A549 (cell line): ENCODE results near the gene JAGN1. TPM values are rescaled to one million over a fixed set of nuclear protein-coding genes. Genes with fewer than 3 reads are reported as not detected.
A peak's percentile ranks its signal among the peaks of the same experiment; 100 is the strongest.
"Not testable (repeated sequence)": the region's sequence is repeated elsewhere in the genome, so short reads cannot be mapped to it uniquely, and the experiment has no call there.

ENCODE experiments used
- ATAC-seq, 2 experiments: fragments of 200-7000 bp in 1 of 2; fragments of >200 bp in 1 of 2; cut with Nextera tagmentation in 1 of 2; cut with Tn5 transposase in 1 of 2; 3 replicates each; pipeline versions ENCODE4 v1.8.0 to v1.9.1; 2018 to 2020; ENCODE audit warnings: mild to moderate bottlenecking in 1 of 2, moderate library complexity in 1 of 2
- CTCF ChIA-PET: fragments of 300-600 bp; sonication (Branson Sonifier 250); formaldehyde crosslinking; extraction: SDS; loops from one replicate; lab custom pipeline; 2021; ENCODE audit warnings: antibody characterized with exemption, inconsistent platforms; lab: Yijun Ruan, JAX
- POLR2A ChIA-PET: fragments of 350-600 bp; formaldehyde crosslinking; extraction: SDS; loops from one replicate; lab custom pipeline; 2021; ENCODE audit warnings: antibody characterized with exemption, inconsistent platforms; lab: Yijun Ruan, JAX
- DNase-seq, 2 experiments: peaks; one replicate each; pipeline versions ENCODE4 v3.0.0 to v3.0.0-alpha.2; 2011 to 2016; ENCODE audit warnings: low read depth in 1 of 2, low spot score in 1 of 2
- FAIRE-seq: peaks from 2 replicates; lab custom pipeline; 2011; peaks lifted over from hg19 to GRCh38; lab: Jason Lieb, UNC
- H3K27ac ChIP-seq, 2 experiments: fragments of >200 bp; sonication (Bioruptor Twin); formaldehyde crosslinking; 3 replicates each; pipeline ENCODE4 v1.5.1; 2016 to 2017
- H3K4me1 ChIP-seq: fragments of >200 bp; sonication (Bioruptor Twin); formaldehyde crosslinking; 3 replicates; pipeline ENCODE4 v1.6.1; 2016
- H3K4me2 ChIP-seq: fragments of >200 bp; sonication (Bioruptor Twin); formaldehyde crosslinking; 3 replicates; pipeline ENCODE4 v1.6.1; 2016
- H3K4me3 ChIP-seq: fragments of >200 bp; sonication (Bioruptor Twin); formaldehyde crosslinking; 3 replicates; pipeline ENCODE4 v1.5.1; 2016
- H3K9me3 ChIP-seq: fragments of >200 bp; sonication (Bioruptor Twin); formaldehyde crosslinking; 3 replicates; pipeline ENCODE4 v1.6.1; 2016
- ATOH8 ChIP-seq: fragments of 250-450 bp; sonication (Bioruptor Pico); IDR thresholded peaks from 2 replicates; pipeline ENCODE4 v1.5.0; 2020; ENCODE audit warnings: low read depth, mild to moderate bottlenecking, moderate library complexity
- BCL3 ChIP-seq: fragments of >200 bp; sonication (Bioruptor Twin); formaldehyde crosslinking; IDR thresholded peaks from 3 replicates; pipeline ENCODE4 v1.6.1; 2016
- CEBPB ChIP-seq, 2 experiments: fragments of >200 bp in 1 of 2; sonication (Bioruptor Twin) in 1 of 2; formaldehyde crosslinking in 1 of 2; IDR thresholded peaks; 2 replicates each; pipeline ENCODE4 v1.6.1; 2012 to 2016
- CHD2 ChIP-seq: fragments of 150-350 bp; IDR thresholded peaks from 2 replicates; pipeline ENCODE4 v1.6.1; 2014; ENCODE audit warnings: low read length; ENCODE audit not compliant: partially characterized antibody
- CTCF ChIP-seq: fragments of >200 bp; sonication (Bioruptor Twin); formaldehyde crosslinking; IDR thresholded peaks from 3 replicates; pipeline ENCODE4 v1.5.1; 2016
- E2F6 ChIP-seq: IDR thresholded peaks from 2 replicates; pipeline ENCODE4 v1.6.1; 2012; ENCODE audit warnings: low read depth, borderline replicate concordance
- EHMT2 ChIP-seq: fragments of 200-600 bp; sonication (generic); IDR thresholded peaks from 2 replicates; pipeline ENCODE4 v1.6.1; 2016; ENCODE audit warnings: antibody characterized with exemption, low read depth, mild to moderate bottlenecking, moderate library complexity
- FOXS1 ChIP-seq: fragments of 250-450 bp; sonication (Bioruptor Pico); IDR thresholded peaks from 2 replicates; pipeline ENCODE4 v1.5.0; 2020; ENCODE audit warnings: mild to moderate bottlenecking, moderate library complexity
- HES2 ChIP-seq: fragments of >200 bp; sonication (Bioruptor Twin); formaldehyde crosslinking; IDR thresholded peaks from 2 replicates; pipeline ENCODE4 v1.6.1; 2016
- HEYL ChIP-seq: fragments of 250-450 bp; sonication (Bioruptor Pico); IDR thresholded peaks from 2 replicates; pipeline ENCODE4 v1.8.0; 2021; ENCODE audit warnings: mild to moderate bottlenecking, moderate library complexity
- JUN ChIP-seq, 2 experiments: fragments of >200 bp; sonication (Bioruptor Twin); formaldehyde crosslinking; IDR thresholded peaks; 2 replicates in 1 of 2; 3 replicates in 1 of 2; pipeline ENCODE4 v1.6.1; 2016 to 2017
- KDM5A ChIP-seq: fragments of 200-600 bp; sonication (generic); IDR thresholded peaks from 2 replicates; pipeline ENCODE4 v1.6.1; 2016; ENCODE audit warnings: antibody characterized with exemption, mild to moderate bottlenecking
- MAX ChIP-seq: IDR thresholded peaks from 2 replicates; pipeline ENCODE4 v1.6.1; 2012
- NPAS2 ChIP-seq: fragments of 250-450 bp; sonication (Bioruptor Pico); IDR thresholded peaks from 2 replicates; pipeline ENCODE4 v1.8.0; 2022; ENCODE audit warnings: mild to moderate bottlenecking, moderate library complexity, borderline replicate concordance
- NR3C1 ChIP-seq: fragments of >200 bp; sonication (Bioruptor Twin); formaldehyde crosslinking; IDR thresholded peaks from 3 replicates; pipeline ENCODE4 v1.6.1; 2017
- POLR2AphosphoS2 ChIP-seq: conservative IDR thresholded peaks from 2 replicates; pipeline ENCODE4 v1.6.1; 2012; ENCODE audit warnings: low read length, improper control_type of control experiment, inconsistent platforms
- RARB ChIP-seq: fragments of 250-450 bp; sonication (Bioruptor Pico); IDR thresholded peaks from 2 replicates; pipeline ENCODE4 v1.8.0; 2021; ENCODE audit warnings: mild to moderate bottlenecking, moderate library complexity
- SMC3 ChIP-seq: fragments of >200 bp; sonication (Bioruptor Twin); formaldehyde crosslinking; IDR thresholded peaks from 3 replicates; pipeline ENCODE4 v1.6.1; 2018; ENCODE audit warnings: inconsistent platforms
- ZC3H11A ChIP-seq: fragments of 450-650 bp; IDR thresholded peaks from 2 replicates; pipeline ENCODE4 v1.6.1; 2014; ENCODE audit warnings: antibody characterized with exemption, mild to moderate bottlenecking
- ZSCAN20 ChIP-seq: fragments of 250-450 bp; sonication (Bioruptor Pico); IDR thresholded peaks from 2 replicates; pipeline ENCODE4 v1.8.0; 2022; ENCODE audit warnings: mild to moderate bottlenecking, moderate library complexity
- WGBS: methylation state at CpG from one replicate; pipeline ENCODE4 v1.1.6; 2017; ENCODE audit errors: missing lambda C conversion rate; 5-methylcytosine and 5-hydroxymethylcytosine counted together
- polyA plus RNA-seq, 4 experiments: library from polyadenylated mRNA; depleted of rRNA in 3 of 4; stranded (reverse); fragments of >200 nt; fragmentation: RNase III in 1 of 4; extraction: RNeasy Plus Mini Kit Qiagen cat#74134 plus additional on column Dnase treatment in 1 of 4; gene quantifications; 2 replicates in 3 of 4; 3 replicates in 1 of 4; pipeline ENCODE4 v1.2.3, GENCODE V29; 2011 to 2017

Gene JAGN1
- polyA plus RNA-seq, 2 of the 4 experiments (the other 2 are of a cell fraction), result 48.6 to 63.2 TPM

GRCh38 chr3:9864200-9864927 is 26.0 kb upstream of the JAGN1 start:
- CTCF ChIA-PET, result interaction anchor here (0.6 to 3.6 kb wide), 10 partner anchors 13 to 82 kb away, joined by 3 to 18 read pairs (median 4); partner anchors contain the start of gene RPUSD3
- Histone ChIP-seq H3K4me1 (peaks cover 26% of the 10 kb centered on the region), H3K4me2 (peak overlapping the region; percentile 64), H3K9me3 (no peaks in the 10 kb centered on the region), H3K4me3 (no peak overlapping the region), H3K27ac (peak overlapping the region; percentile 72 to 85)
- DNase-seq (peak in 1 of 2 experiments; percentile 69), ATAC-seq (peak in 1 of 2 experiments; percentile 52; a peak in 3 of 6 replicates), FAIRE-seq (no peak)
- TF ChIP-seq ATOH8 (CRISPR knock-in tag), result no peak
- no peak for TF ChIP-seq SMC3
- 0 out of 5 replicates have a peak, but pooled peaks of 1 of the 2 experiments have one; percentile 28 for TF ChIP-seq JUN (IDR thresholded peaks at IDR 0.05)
- TF ChIP-seq CEBPB (IDR thresholded peaks at IDR 0.05), result peak; percentile 78 to 89; a peak in 3 of 4 replicates
- no peak for TF ChIP-seq MAX
- no peak for TF ChIP-seq BCL3
- no peak for TF ChIP-seq HEYL (CRISPR knock-in tag)
- TF ChIP-seq HES2, result peak; percentile 49; the same call in 1 of the 2 replicates
- no peak for TF ChIP-seq E2F6
- no peak for TF ChIP-seq NR3C1
- TF ChIP-seq NPAS2, result no peak
- POLR2A ChIA-PET, result interaction anchor here (1.1 to 2.3 kb wide), 3 partner anchors 20 to 82 kb away, joined by 5 to 7 read pairs (median 6); partner anchors contain the start of gene CRELD1
- 53% methylated on average over 15 of the region's 16 CpGs for whole genome bisulfite sequencing

GRCh38 chr3:9865125-9865637 is 25.2 kb upstream of the JAGN1 start:
- H3K9me3 ChIP-seq, H3K4me3 ChIP-seq, FAIRE-seq, DNase-seq, ATAC-seq: not testable (repeated sequence)
- Histone ChIP-seq H3K4me1 (peaks cover 26% of the 10 kb centered on the region), H3K27ac (peak overlapping the region; percentile 72 to 85), H3K4me2 (peak overlapping the region; percentile 64)
- WGBS, result 93% methylated on average over 10 of the region's 10 CpGs
- CTCF ChIA-PET, result interaction anchor here (1.2 to 3.6 kb wide), 9 partner anchors 12 to 81 kb away, joined by 3 to 18 read pairs (median 4); partner anchors contain the start of gene CRELD1
- POLR2A ChIA-PET, result interaction anchor here (1.4 to 2.3 kb wide), 2 partner anchors 19 to 68 kb away, joined by 5 to 7 read pairs; partner anchors contain the start of gene CRELD1

- TF ChIP-seq POLR2AphosphoS2 (no peak), ZSCAN20 (CRISPR knock-in tag) (no peak), KDM5A (no peak), BCL3 (no peak), CHD2 (no peak), RARB (CRISPR knock-in tag) (no peak), FOXS1 (CRISPR knock-in tag) (no peak), CTCF (no peak), EHMT2 (no peak), JUN (IDR thresholded peaks at IDR 0.05) (no peak), ZC3H11A (no peak)
- 93% methylated on average over 6 of the region's 8 CpGs for WGBS
- no peak overlapping the region for H3K4me3 ChIP-seq
- H3K4me1 ChIP-seq, result peaks cover 39% of the 10 kb centered on the region
- DNase-seq, result no peak
- no peak overlapping the region for H3K4me2 ChIP-seq
- no peak for ATAC-seq
- FAIRE-seq, result no peak
- H3K27ac ChIP-seq, result peak overlapping the region in 1 of 2 experiments; percentile 7; a peak in 1 of 6 replicates
- POLR2A ChIA-PET, result no interaction called here
- no peaks in the 10 kb centered on the region for H3K9me3 ChIP-seq
- CTCF ChIA-PET, result interaction anchor here (0.9 to 3.6 kb wide), 5 partner anchors 20 to 80 kb away, joined by 3 to 18 read pairs (median 5); partner anchors contain the start of gene CRELD1
These were observed 23.8 kb upstream of the JAGN1 start for GRCh38 chr3:9866639-9867038.
